Common myeloid progenitor, CD34-positive (primary cell): Measurements from ENCODE around the gene CH25H.
"Not testable (repeated sequence)": the region's sequence is repeated elsewhere in the genome, so short reads cannot be mapped to it uniquely, and the experiment has no call there.

ENCODE experiments used
- CTCF ChIA-PET: fragments of 350-600 bp; sonication (Branson Sonifier 250); formaldehyde crosslinking; loops from one replicate; lab custom pipeline; 2021; ENCODE audit warnings: antibody characterized with exemption; lab: Charles Lee
- POLR2A ChIA-PET: fragments of 350-600 bp; sonication (Branson Sonifier 250); formaldehyde crosslinking; loops from one replicate; lab custom pipeline; 2021; ENCODE audit warnings: antibody characterized with exemption; lab: Charles Lee
- DNase-seq, 3 donors: peaks; one replicate each; pipeline versions ENCODE4 v3.0.0 to v3.0.0-alpha.2; 2013
- H3K27ac ChIP-seq, 2 experiments: 1 replicate in 1 of 2; 2 replicates in 1 of 2; pipeline ENCODE4 v1.7.0; 2013; ENCODE audit warnings: inconsistent platforms in 2 of 2, low read length in 2 of 2, mild to moderate bottlenecking in 2 of 2, low read depth in 1 of 2, moderate library complexity in 1 of 2; ENCODE audit not compliant: severe bottlenecking in 2 of 2, insufficient read depth in 1 of 2, poor library complexity in 1 of 2
- H3K27me3 ChIP-seq, 5 experiments: replicated peaks in 2 of 5; 1 replicate in 3 of 5; 2 replicates in 2 of 5; pipeline versions ENCODE4 v1.6.1 to v1.7.0; 2013; ENCODE audit warnings: low read length in 4 of 5, mild to moderate bottlenecking in 2 of 5, moderate library complexity in 2 of 5, inconsistent platforms in 1 of 5; ENCODE audit not compliant: insufficient read depth in 5 of 5, control insufficient read depth in 4 of 5
- H3K36me3 ChIP-seq, 4 experiments: 1 replicate in 2 of 4; 2 replicates in 2 of 4; pipeline versions ENCODE4 v1.6.1 to v1.7.0; 2013; ENCODE audit warnings: low read length in 3 of 4, control low read depth in 1 of 4, mild to moderate bottlenecking in 1 of 4; ENCODE audit not compliant: control insufficient read depth in 4 of 4, insufficient read depth in 4 of 4
- H3K4me1 ChIP-seq, 4 experiments: 1 replicate in 3 of 4; 2 replicates in 1 of 4; pipeline versions ENCODE4 v1.6.1 to v1.7.1; 2013; ENCODE audit warnings: low read length in 3 of 4, mild to moderate bottlenecking in 3 of 4, control low read depth in 1 of 4, inconsistent platforms in 1 of 4, moderate library complexity in 1 of 4; ENCODE audit not compliant: control insufficient read depth in 4 of 4, insufficient read depth in 4 of 4; ENCODE audit errors: control extremely low read depth in 1 of 4
- H3K4me3 ChIP-seq, 7 experiments: 1 replicate in 4 of 7; 2 replicates in 3 of 7; pipeline versions ENCODE4 v1.5.1 to v1.7.0; 2013; ENCODE audit warnings: mild to moderate bottlenecking in 7 of 7, low read length in 6 of 7, moderate library complexity in 6 of 7, inconsistent platforms in 2 of 7, low read depth in 2 of 7, control low read depth in 1 of 7; ENCODE audit not compliant: insufficient read depth in 4 of 7, control insufficient read depth in 1 of 7; ENCODE audit errors: extremely low read depth in 1 of 7
- H3K9me3 ChIP-seq, 5 experiments: 1 replicate in 4 of 5; 2 replicates in 1 of 5; pipeline versions ENCODE4 v1.6.1 to v1.7.1; 2013; ENCODE audit warnings: low read length in 4 of 5, mild to moderate bottlenecking in 2 of 5, inconsistent platforms in 1 of 5, low read depth in 1 of 5, moderate library complexity in 1 of 5; ENCODE audit not compliant: control insufficient read depth in 4 of 5, insufficient read depth in 2 of 5; ENCODE audit errors: control extremely low read depth in 1 of 5
- WGBS: methylation state at CpG from one replicate; pipeline ENCODE4 v1.1.5; 2013; ENCODE audit not compliant: insufficient coverage; 5-methylcytosine and 5-hydroxymethylcytosine counted together

The CH25H gene

GRCh38 chr10:89203237-89203636 is 3.9 kb downstream of the CH25H start:
- H3K4me3 ChIP-seq = no peak overlapping the region
- H3K27ac ChIP-seq = no peak overlapping the region
- H3K9me3 ChIP-seq = no peaks in the 10 kb centered on the region
- H3K4me1 ChIP-seq = peaks cover 0 to 20% (median 20%) of the 10 kb centered on the region in 4 experiments
- ChIA-PET POLR2A (no interaction called here), CTCF (interaction anchor here (0.5 to 6.2 kb wide), 4 partner anchors 15 to 178 kb away, joined by 3 to 38 read pairs (median 6); no protein-coding TSS in a partner anchor)
- H3K27me3 ChIP-seq = peaks cover 4 to 39% (median 14%) of the 10 kb centered on the region in 5 experiments
- WGBS = no CpG with 5 or more reads among the region's 1 CpG
- no peaks in the 10 kb centered on the region for H3K36me3 ChIP-seq
- no peak for DNase-seq

GRCh38 chr10:89202033-89202425 is 5.1 kb downstream of the CH25H start:
- Histone ChIP-seq H3K9me3 (no peaks in the 10 kb centered on the region), H3K36me3 (no peaks in the 10 kb centered on the region), H3K4me3 (no peak overlapping the region), H3K27ac (no peak overlapping the region), H3K27me3 (peaks cover 3 to 27% (median 8%) of the 10 kb centered on the region in 5 experiments), H3K4me1 (peaks cover 0 to 8% (median 8%) of the 10 kb centered on the region in 4 experiments)
- 90% methylated on average over 2 of the region's 2 CpGs for WGBS
- no peak for DNase-seq
- CTCF ChIA-PET = interaction anchor here (1.4 to 1.8 kb wide), 2 partner anchors 171 to 173 kb away, joined by 3 to 5 read pairs; no protein-coding TSS in a partner anchor
- POLR2A ChIA-PET = no interaction called here

- peak in 2 of 3 donors; percentile 27 to 40 for DNase-seq
- no peak overlapping the region for H3K27ac ChIP-seq
- H3K36me3 ChIP-seq = no peaks in the 10 kb centered on the region
- ChIA-PET POLR2A (no interaction called here), CTCF (interaction anchor here (0.8 to 1.8 kb wide), 3 partner anchors 12 to 172 kb away, joined by 3 to 5 read pairs (median 3); no protein-coding TSS in a partner anchor)
- 100% methylated on average over 3 of the region's 7 CpGs for WGBS
- no peaks in the 10 kb centered on the region for H3K9me3 ChIP-seq
- H3K4me3 ChIP-seq = no peak overlapping the region
- H3K4me1 ChIP-seq = peaks cover 0 to 3% (median 2%) of the 10 kb centered on the region in 4 experiments
- peaks cover 3 to 22% (median 5%) of the 10 kb centered on the region in 5 experiments for H3K27me3 ChIP-seq
Observed at GRCh38 chr10:89201345-89202032, 5.6 kb downstream of the CH25H start.

GRCh38 chr10:89197473-89197872 is 9.6 kb downstream of the CH25H start:
- Histone ChIP-seq H3K27ac (no peak overlapping the region), H3K4me1 (no peaks in the 10 kb centered on the region), H3K27me3 (no peaks in the 10 kb centered on the region), H3K9me3 (no peaks in the 10 kb centered on the region), H3K4me3 (no peak overlapping the region), H3K36me3 (no peaks in the 10 kb centered on the region)
- ChIA-PET CTCF (interaction anchor here (1.1 kb wide), 1 partner anchor 167 kb away, joined by 5 read pairs; no protein-coding TSS in a partner anchor), POLR2A (no interaction called here)
- DNase-seq = no peak
- no CpG with 5 or more reads among the region's 4 CpGs for WGBS

GRCh38 chr10:89191301-89191700 is 15.8 kb downstream of the CH25H start:
- H3K36me3 ChIP-seq, DNase-seq, H3K4me3 ChIP-seq, H3K4me1 ChIP-seq, H3K27me3 ChIP-seq, POLR2A ChIA-PET, H3K27ac ChIP-seq, H3K9me3 ChIP-seq: not testable (repeated sequence)
- CTCF ChIA-PET = interaction anchor here (1.7 kb wide), 1 partner anchor 259 kb away, joined by 3 read pairs; no protein-coding TSS in a partner anchor
- WGBS = 100% methylated on average over 1 of the region's 3 CpGs

GRCh38 chr10:89189211-89189734 is 17.8 kb downstream of the CH25H start:
- CTCF ChIA-PET = no interaction called here
- WGBS = no CpG with 5 or more reads among the region's 2 CpGs
- Histone ChIP-seq H3K4me1 (no peaks in the 10 kb centered on the region), H3K27ac (no peak overlapping the region), H3K27me3 (no peaks in the 10 kb centered on the region), H3K4me3 (no peak overlapping the region), H3K36me3 (no peaks in the 10 kb centered on the region), H3K9me3 (no peaks in the 10 kb centered on the region)
- no peak for DNase-seq
- POLR2A ChIA-PET = no interaction called here

- H3K36me3 ChIP-seq = no peaks in the 10 kb centered on the region
- CTCF ChIA-PET = interaction anchor here (0.6 to 1.2 kb wide), 4 partner anchors 9 to 28 kb away, joined by 3 read pairs; no protein-coding TSS in a partner anchor
- peaks cover 0 to 4% (median 2%) of the 10 kb centered on the region in 5 experiments for H3K9me3 ChIP-seq
- DNase-seq = no peak
- no peaks in the 10 kb centered on the region for H3K27me3 ChIP-seq
- no peak overlapping the region for H3K27ac ChIP-seq
- no peaks in the 10 kb centered on the region for H3K4me1 ChIP-seq
- POLR2A ChIA-PET = no interaction called here
- no peak overlapping the region for H3K4me3 ChIP-seq
Observed at GRCh38 chr10:89185658-89186057, 21.5 kb downstream of the CH25H start.
